Smooth muscle cell (in vitro differentiated cells): ENCODE data around the gene IGSF3. TPM values are rescaled to one million over a fixed set of nuclear protein-coding genes. Genes with fewer than 3 reads are reported as not detected.

Experiments used
- DNase-seq: peaks from one replicate; lab custom pipeline; 2025; ENCODE audit not compliant: unreplicated experiment; lab: John Stamatoyannopoulos, UW
- H2AFZ ChIP-seq: fragments of 200-600 bp; sonication (generic); 2 replicates; pipeline ENCODE4 v1.6.0; 2016; ENCODE audit warnings: antibody characterized with exemption, low read depth, mild to moderate bottlenecking
- H3F3A ChIP-seq: fragments of 200-600 bp; sonication (generic); 2 replicates; pipeline ENCODE4 v1.6.0; 2017; ENCODE audit warnings: antibody characterized with exemption, low read depth
- H3K27ac ChIP-seq: fragments of 200-600 bp; sonication (generic); 2 replicates; pipeline ENCODE4 v1.5.1; 2016; ENCODE audit warnings: low read depth, mild to moderate bottlenecking
- H3K27me3 ChIP-seq: fragments of 200-600 bp; sonication (generic); 2 replicates; pipeline ENCODE4 v1.6.1; 2016; ENCODE audit warnings: low read depth, mild to moderate bottlenecking
- H3K36me3 ChIP-seq: fragments of 200-600 bp; sonication (generic); 2 replicates; pipeline ENCODE4 v1.5.1; 2016; ENCODE audit warnings: low read depth
- H3K4me1 ChIP-seq: fragments of 200-600 bp; sonication (generic); 2 replicates; pipeline ENCODE4 v1.5.1; 2016; ENCODE audit warnings: low read depth
- H3K4me2 ChIP-seq: fragments of 200-600 bp; sonication (generic); 2 replicates; pipeline ENCODE4 v1.6.0; 2016; ENCODE audit warnings: mild to moderate bottlenecking
- H3K4me3 ChIP-seq: fragments of 200-600 bp; sonication (generic); 2 replicates; pipeline ENCODE4 v1.5.1; 2016; ENCODE audit warnings: mild to moderate bottlenecking
- H3K79me2 ChIP-seq: fragments of 200-600 bp; sonication (generic); 2 replicates; pipeline ENCODE4 v1.6.0; 2016; ENCODE audit warnings: low read depth, mild to moderate bottlenecking
- H3K9ac ChIP-seq: fragments of 200-600 bp; sonication (generic); 2 replicates; pipeline ENCODE4 v1.6.0; 2016; ENCODE audit warnings: low read depth
- H3K9me3 ChIP-seq: fragments of 200-600 bp; sonication (generic); replicated peaks from 2 replicates; pipeline ENCODE4 v1.5.1; 2016; ENCODE audit warnings: low read depth
- H4K20me1 ChIP-seq: fragments of 200-600 bp; sonication (generic); 2 replicates; pipeline ENCODE4 v1.6.0; 2016; ENCODE audit warnings: low read depth
- WGBS: methylation state at CpG from one replicate; pipeline ENCODE4 v1.1.7; 2016; ENCODE audit warnings: low lambda C conversion rate; 5-methylcytosine and 5-hydroxymethylcytosine counted together
- polyA plus RNA-seq: library from polyadenylated mRNA; unstranded; fragments of >200 nt; fragmentation: Nextera tagmentation; extraction: Ambion mirVana; gene quantifications from 2 replicates; pipeline ENCODE4 v1.2.1, GENCODE V29; 2016
- total RNA-seq: library from RNA; depleted of rRNA; stranded (reverse); fragments of >200 nt; gene quantifications from 2 replicates; pipeline ENCODE4 v1.2.3, GENCODE V29; 2014
- TF ChIP-seq, protein P1 (sequence below): fragments of 200-600 bp; sonication (generic); IDR thresholded peaks from 2 replicates; pipeline ENCODE4 v1.5.1; 2017; ENCODE audit warnings: borderline replicate concordance, mild to moderate bottlenecking, antibody characterized with exemption; ENCODE audit not compliant: insufficient read depth, poor library complexity, severe bottlenecking

Gene IGSF3
- total and polyA plus RNA-seq, 2 experiments from 2014 or later: 11.9 to 28.4 TPM

DNA sequence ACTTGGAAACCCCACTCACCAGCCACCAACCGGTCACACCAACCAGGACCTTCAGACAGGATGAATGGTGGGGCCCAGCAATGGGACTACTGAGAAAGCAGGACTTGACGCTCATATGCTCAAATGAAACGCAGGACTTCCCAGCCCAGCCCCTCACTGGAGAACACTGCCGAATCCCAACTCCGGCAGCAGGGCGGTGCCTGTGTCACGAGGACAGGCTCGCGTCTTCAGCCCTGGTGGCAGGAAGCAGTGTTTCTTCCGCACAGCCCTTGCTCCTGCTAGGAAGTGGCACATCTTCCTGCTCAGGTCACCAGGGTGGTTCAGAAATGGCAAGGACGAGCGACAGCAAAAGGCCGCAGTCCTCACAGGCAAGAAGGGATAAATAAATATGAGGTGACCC lies 135.6 kb downstream of the IGSF3 start:
- Histone ChIP-seq H3K27me3 (no peaks in the 10 kb centered on the region), H4K20me1 (no peaks in the 10 kb centered on the region), H3K4me2 (no peak overlapping the region), H3F3A (no peaks in the 10 kb centered on the region), H3K36me3 (no peaks in the 10 kb centered on the region), H3K9ac (no peak overlapping the region), H3K9me3 (no peaks in the 10 kb centered on the region), H2AFZ (no peak overlapping the region), H3K4me3 (no peak overlapping the region), H3K27ac (no peak overlapping the region), H3K79me2 (no peaks in the 10 kb centered on the region), H3K4me1 (no peaks in the 10 kb centered on the region)
- 95% methylated on average over 13 of the region's 13 CpGs for WGBS
- TF ChIP-seq, protein P1, sequence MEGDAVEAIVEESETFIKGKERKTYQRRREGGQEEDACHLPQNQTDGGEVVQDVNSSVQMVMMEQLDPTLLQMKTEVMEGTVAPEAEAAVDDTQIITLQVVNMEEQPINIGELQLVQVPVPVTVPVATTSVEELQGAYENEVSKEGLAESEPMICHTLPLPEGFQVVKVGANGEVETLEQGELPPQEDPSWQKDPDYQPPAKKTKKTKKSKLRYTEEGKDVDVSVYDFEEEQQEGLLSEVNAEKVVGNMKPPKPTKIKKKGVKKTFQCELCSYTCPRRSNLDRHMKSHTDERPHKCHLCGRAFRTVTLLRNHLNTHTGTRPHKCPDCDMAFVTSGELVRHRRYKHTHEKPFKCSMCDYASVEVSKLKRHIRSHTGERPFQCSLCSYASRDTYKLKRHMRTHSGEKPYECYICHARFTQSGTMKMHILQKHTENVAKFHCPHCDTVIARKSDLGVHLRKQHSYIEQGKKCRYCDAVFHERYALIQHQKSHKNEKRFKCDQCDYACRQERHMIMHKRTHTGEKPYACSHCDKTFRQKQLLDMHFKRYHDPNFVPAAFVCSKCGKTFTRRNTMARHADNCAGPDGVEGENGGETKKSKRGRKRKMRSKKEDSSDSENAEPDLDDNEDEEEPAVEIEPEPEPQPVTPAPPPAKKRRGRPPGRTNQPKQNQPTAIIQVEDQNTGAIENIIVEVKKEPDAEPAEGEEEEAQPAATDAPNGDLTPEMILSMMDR: no peak
- DNase-seq: no peak

DNA sequence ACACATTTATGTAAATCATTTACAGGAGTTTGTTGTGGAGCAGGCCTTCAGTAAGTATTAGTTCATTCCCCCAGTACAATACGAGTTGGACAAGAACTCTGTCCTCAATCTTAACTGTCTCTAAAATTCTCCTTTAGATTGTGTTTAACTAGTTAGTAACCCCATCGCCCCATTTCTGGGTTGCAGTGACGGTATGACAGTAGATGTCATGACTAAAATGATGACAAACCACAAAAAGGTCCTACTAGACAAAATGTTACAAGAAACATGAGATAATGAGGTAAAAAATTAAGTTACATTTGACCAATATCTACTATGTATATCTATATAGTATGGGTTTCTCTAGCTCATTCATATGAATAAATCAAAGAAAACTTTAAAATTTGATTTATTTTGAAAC lies 137.9 kb downstream of the IGSF3 start:
- Histone ChIP-seq H3K36me3 (no peaks in the 10 kb centered on the region), H3K27me3 (no peaks in the 10 kb centered on the region), H4K20me1 (no peaks in the 10 kb centered on the region), H3F3A (no peaks in the 10 kb centered on the region), H3K9ac (no peak overlapping the region), H3K79me2 (no peaks in the 10 kb centered on the region), H3K4me1 (no peaks in the 10 kb centered on the region), H3K9me3 (no peaks in the 10 kb centered on the region), H2AFZ (no peak overlapping the region), H3K4me2 (no peak overlapping the region), H3K4me3 (no peak overlapping the region), H3K27ac (no peak overlapping the region)
- no peak for DNase-seq
- 85% methylated on average over 3 of the region's 3 CpGs for WGBS
- TF ChIP-seq, protein P1: no peak

DNA sequence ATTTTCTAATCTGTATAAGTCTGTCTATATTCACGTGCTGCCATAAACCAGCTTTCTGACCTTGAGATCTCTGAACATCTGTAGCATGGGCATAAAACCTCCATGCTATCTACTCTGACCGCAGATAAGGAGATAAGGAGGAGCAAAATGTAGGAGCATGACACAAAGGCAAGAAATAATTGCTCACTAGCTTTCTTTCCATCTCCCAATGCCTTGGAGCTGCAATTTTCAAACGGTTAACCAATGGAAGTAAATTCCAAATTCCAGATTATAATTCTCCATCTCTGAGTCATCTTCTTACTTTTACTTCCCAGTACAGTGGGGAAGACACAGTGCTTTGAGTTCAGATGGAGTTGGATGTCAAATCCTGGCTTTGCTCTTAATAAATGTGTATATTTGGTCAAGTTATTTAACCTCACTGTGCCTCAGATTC lies 138.3 kb downstream of the IGSF3 start:
- Histone ChIP-seq H3K79me2 (no peaks in the 10 kb centered on the region), H4K20me1 (no peaks in the 10 kb centered on the region), H3K36me3 (no peaks in the 10 kb centered on the region), H3K4me2 (no peak overlapping the region), H3K27ac (no peak overlapping the region), H3K9me3 (no peaks in the 10 kb centered on the region), H3K4me3 (no peak overlapping the region), H3K4me1 (no peaks in the 10 kb centered on the region), H3F3A (no peaks in the 10 kb centered on the region), H3K9ac (no peak overlapping the region), H2AFZ (no peak overlapping the region), H3K27me3 (no peaks in the 10 kb centered on the region)
- TF ChIP-seq, protein P1: no peak
- 68% methylated on average over 3 of the region's 3 CpGs for WGBS
- DNase-seq: no peak

DNA sequence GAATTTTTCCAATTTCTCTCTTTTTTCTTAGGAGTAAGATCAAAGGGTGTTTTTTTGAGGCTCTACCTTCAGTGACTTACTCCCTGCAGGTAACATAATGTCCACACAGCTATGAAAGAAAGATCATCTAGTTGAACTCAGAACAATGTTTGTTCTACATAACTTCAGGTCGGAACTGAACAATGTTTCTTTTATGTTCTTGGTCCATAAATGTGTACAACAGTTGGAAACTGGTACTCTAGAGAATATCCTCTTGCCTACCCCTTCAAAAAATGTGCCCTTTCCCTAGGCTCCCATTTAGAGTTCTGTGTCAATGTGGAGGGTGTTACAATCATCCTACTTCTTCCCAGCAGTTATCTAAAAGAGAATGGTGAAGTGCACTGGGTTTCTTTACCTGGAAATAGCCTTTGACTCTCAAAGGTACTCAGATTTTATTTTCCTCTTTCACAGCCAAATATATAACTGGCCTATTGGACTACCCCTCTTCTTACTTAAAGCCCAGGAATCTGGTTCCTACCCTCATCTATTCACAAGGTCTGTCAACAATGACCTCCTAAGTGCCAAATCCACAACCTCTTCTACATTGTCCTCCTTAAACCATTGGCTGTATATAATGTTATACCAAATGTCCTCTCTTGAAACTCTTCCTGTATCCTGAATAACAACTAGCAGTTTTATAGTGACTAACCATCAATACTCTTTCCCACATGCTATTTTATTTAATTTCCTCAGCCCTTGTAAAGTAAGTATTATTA lies 139.0 kb downstream of the IGSF3 start:
- no peaks in the 10 kb centered on the region for H3F3A ChIP-seq
- TF ChIP-seq, protein P1: no peak
- H3K9me3 ChIP-seq: no peaks in the 10 kb centered on the region
- no peak overlapping the region for H3K4me3 ChIP-seq
- no peaks in the 10 kb centered on the region for H3K79me2 ChIP-seq
- no peaks in the 10 kb centered on the region for H3K4me1 ChIP-seq
- H3K9ac ChIP-seq: no peak overlapping the region
- no peaks in the 10 kb centered on the region for H4K20me1 ChIP-seq
- no peak for DNase-seq
- H3K36me3 ChIP-seq: no peaks in the 10 kb centered on the region
- 100% methylated on average over 1 of the region's 1 CpG for WGBS
- no peaks in the 10 kb centered on the region for H3K27me3 ChIP-seq
- no peak overlapping the region for H3K4me2 ChIP-seq
- no peak overlapping the region for H2AFZ ChIP-seq
- H3K27ac ChIP-seq: no peak overlapping the region
